COLO829 (cell line): ENCODE data around the gene ADM2.
"Not testable (repeated sequence)": the region's sequence is repeated elsewhere in the genome, so short reads cannot be mapped to it uniquely, and the experiment has no call there.

Experiments used
- DNase-seq: peaks from one replicate; pipeline ENCODE4 v3.0.0; 2012; ENCODE audit warnings: low spot score

The ADM2 gene

DNA sequence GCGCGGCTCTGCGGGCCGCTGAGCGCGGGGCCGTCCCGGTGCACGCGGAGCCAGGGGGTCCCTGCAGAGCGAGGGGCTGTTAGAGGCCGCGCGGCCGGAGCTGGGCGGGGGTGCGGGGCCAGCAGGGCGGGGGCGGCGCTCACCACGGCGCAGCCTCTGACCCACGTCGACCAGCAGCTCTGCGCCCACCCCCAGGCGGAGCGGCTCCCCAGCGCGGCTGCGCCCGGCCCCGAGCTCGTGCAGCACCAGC lies 44.4 kb downstream of the ADM2 start:
- no peak for DNase-seq

DNA sequence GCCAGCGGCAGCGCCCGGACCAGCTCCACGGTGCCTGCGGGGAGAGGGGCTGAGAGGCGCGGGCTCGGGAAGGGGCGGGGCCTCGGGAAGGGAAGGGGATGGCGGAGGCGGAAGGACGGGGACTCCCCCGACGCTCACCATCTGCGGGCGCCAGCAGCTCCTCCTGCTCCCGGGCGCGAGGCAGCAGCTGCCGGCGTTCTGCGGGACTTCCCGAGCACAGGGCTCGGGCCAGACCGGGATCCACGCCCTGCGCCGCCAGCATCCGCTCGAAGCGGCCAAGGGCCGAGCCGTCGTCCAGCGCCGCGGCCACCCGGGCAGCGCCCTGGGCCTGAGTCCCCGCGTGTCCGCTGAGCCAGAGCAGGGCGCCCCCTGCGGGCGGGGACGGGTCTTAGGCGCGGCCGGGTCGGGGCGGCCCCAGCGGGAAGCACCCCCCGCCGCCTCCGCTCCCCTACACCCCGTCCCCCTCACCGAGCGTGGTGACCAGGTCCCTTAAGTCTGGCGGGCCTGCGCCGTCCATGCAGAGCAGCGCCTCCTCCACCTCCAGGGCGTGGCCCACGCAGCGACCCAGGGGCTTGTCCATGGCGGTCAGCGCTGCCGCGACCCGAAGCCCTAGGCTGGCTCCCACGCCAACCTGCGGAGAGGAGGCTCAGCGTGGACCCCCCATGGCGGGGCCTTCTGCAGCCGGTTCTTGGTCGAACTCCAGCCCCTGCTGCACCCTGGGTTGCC lies 44.9 kb downstream of the ADM2 start:
- peak; percentile 76 for DNase-seq

DNA sequence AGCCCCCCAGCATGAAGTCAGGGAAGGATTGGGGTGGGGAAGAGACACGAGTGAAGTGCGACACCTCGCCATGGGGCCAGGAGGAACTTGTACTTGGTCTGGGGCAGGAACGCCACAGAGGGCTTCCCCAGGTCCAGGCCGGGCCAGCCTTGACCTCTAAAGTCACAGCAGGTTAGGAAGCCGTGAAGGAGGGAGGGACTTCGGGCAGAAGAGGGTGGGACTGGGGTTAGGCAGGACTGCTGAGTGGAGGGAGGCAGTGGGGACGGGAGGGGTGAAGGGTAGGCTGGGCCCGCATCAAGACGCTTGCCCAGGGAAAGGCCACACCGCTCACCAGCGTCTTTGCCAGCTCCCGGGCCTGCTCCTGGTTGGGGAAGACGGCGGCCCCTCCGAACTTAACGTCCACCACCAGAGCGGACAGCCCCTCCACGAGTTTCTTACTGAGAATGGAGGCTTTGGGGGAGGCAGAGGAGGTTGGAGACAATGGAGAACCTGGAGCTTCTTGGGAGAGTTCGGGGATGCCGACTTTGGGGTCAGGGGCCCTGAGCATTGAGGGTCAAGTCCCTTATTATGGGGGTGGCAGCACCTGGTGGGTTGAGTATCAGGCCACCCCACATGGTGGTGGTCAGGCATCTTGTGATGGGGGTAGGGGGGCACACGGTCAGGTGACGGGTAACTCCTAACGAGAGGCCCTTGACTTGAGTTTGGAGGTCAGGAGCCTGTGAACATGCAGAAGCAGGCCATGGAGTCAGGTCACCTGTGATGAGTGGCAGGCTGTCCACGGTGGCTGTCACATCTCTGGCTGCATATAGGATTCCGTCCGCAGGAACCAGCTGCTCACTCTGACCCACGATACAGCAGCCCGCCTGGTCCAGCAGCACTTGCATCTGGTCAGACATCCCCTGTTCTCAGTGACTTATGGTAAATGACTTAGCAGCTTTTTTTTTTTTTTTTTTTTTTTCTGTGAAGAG lies 45.8 kb downstream of the ADM2 start:
- no peak for DNase-seq

DNA sequence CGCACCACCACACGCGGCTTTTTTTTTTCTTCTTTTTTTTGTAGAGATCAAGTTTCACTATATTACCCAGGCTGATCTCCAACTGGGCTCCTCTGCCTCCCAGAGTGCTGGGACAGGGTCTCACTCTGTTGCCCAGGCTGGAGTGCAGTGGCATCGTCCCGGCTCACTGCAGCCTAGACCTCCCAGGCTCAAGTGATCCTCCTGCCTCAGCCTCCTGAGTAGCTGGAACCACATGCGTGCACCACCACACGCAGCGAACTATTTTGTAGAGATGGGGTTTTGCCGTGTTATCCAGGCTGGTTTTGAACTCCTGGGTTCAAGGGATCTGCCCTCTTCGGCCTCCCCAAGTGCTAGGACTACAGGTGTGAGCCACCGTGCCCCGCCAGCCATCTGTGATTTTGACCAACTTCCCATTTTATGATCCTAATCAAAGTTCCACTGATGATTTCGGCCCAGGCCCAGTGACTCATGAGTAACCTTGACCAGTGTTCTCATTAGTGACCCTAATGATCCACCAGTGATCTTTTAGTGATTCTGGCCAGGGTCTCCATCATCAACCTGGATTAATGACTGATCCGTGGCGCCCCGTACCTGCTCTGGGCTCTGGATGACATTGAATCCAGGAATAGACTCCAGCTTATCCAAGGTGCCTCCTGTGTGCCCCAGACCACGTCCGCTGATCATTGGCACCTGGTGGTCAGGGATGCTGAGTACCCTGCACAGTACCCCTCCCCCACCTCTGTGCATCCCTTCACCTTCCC lies 46.8 kb downstream of the ADM2 start:
- DNase-seq, result no peak

DNA sequence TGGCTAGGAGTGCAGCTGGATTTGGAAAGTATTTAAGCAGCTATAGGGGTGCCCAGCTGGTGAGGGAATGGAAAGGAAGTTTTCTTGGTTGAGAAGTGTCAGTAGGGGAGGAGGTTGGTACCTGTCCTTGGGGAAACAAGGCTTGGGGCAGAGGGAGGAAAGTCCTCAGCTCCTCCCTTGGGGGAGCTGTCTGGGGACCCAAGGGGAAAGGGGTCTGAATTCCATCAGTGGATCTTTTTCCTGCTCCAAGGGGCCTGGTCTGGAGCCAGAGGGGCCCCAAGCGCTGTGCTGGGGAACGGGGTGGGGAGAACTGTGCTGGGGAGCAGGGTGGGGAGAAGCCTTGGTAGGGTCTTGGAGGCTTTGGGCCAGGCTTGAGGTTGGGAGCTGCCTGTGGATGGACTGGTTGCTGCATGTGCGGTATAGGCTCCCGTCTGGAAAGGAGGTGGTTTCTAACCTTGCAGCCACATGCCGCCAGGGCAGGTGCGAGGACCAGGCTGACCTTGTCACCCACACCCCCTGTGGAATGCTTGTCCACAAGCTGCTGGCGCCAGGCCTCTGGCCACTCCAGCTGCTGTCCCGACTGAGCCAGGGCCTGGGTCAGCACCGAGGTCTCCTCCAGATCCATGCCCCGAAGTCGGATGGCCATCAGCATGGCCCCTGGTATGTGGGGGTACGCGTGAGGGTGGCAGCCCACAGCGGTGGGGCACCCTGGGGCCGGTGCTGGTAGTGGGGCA lies 47.5 kb downstream of the ADM2 start:
- no peak for DNase-seq

DNA sequence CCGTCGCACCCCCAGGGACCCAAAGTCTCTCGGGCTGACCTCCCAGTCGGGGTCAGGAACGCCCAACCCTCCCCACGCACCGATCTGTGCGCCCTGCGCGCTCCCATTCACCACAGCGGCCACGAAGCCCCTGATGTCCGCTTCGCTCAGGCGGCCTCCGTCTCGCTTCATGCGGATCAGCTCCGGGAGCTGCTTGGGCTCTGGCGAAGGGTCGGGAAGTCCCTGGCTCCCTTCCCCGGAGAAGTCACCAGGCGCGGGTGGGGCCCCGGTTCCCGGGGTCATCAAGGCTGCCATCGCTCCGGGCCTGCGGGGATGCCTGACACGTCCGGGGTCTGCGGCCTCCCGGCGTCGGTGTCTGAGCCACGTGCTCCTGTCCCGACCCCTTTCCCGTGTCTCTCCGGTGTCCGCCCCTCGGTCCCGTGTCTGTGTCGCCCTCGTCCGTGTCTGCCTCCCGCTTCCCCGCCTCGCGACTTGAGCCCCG lies 48.1 kb downstream of the ADM2 start:
- DNase-seq, result no peak

DNA sequence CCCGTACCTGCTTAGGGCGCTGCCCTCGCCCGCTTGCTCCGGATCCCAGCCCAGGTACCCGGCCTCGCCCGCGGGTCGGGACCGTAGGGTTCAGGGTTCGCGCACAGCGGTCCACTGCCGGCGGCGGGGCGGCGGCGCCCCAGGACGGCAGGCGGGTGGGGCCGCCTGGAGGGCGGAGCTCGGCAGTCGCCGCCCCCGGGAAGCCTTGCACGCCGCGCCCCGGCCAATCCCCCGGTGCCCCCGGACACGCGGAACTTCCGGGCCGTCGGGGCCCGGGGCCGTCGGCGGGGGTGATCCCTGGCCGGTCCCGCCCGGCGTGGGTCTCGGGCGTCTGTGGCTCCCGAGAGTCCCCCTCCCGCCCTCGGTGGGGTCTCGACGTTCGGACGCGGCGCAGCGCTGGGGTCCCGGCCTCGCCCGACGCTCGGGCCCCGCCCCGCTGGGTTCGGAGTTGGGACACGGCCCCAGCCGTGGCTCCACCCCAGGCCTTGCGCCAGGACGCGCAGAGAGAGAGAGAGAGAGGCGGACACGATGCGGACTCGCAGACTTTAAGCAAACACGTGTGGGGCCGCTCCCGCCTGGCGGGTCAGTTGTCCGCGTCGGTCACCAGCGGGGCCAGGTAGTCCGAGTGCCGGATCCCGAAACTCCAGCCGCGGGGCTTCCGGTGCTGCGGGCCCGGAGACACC lies 48.7 kb downstream of the ADM2 start, which contains the start of gene TYMP:
Gene TYMP, minus strand, starts transcription at position 116 of the 683 bp plus-strand sequence. CDS start 303 bp downstream, outside the sequence.
- no peak for DNase-seq

DNA sequence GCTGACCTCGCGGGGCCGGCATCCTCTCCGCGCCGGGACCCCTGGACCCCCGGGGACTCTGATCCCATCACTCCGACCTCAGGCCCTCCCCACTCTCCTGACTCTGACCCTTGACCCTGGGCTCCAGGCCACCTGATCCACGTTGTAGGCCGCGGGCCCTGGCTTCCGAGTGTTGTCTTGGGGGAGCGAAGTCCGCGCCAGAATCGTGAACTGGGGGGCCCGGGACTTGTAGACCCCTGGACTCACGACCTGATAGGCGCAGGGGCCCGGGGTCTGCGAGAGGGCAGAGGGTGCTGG lies 49.2 kb downstream of the ADM2 start:
- DNase-seq, result no peak

DNA sequence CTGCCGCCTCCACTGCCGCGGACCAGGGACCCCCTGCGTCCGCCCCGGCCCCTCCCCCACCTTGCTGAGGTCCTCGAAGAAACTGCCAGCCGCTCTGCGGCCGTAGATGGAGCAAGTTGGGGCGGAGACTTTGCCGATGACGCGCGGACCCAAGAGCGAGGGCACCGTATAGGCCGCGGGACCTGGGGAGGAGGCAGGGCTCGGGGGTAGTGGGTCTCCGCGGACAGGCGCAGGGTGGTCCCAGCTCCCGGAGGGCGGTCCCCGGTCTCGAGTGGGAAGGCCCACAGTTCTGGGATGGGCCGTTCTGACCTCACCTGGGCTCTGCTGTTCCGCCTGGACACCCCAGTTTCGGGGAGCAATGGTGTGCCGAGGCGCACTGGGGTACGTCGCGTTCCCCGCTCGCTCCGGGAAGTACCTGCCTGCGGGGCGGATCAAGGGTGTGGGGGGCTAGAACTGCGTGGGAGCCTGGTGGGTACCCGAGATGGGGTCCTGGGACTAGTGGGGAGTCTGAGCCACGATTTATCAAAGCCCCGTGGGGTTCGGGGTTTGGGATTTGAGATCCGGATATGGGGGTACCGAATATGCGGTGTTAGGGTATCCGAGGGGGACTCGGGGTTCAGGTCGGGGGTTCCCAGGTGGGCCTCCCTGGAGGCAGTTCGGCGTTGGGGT lies 49.7 kb downstream of the ADM2 start:
- no peak for DNase-seq

DNA sequence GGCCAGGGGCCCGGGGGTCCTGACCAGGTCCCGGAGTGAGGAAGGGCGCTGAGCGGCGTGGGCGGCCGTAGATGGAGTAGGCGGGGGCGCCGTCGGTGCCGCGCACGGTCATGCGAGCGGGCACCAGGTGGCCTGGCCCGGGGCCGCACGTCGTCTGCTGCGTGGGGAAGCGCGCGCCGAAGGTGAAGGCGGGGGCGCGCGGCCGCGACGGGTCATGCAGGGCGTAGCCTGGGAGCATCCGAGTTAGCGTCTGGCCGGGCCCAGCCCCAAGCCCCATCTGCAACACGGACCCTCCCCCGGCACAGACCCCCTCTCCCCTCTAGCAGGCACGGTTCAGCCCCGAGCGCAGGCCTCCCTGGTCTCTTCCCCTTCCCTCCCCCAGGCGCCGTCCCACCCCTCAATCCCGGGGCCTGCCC lies 50.2 kb downstream of the ADM2 start:
- DNase-seq, result no peak

DNA sequence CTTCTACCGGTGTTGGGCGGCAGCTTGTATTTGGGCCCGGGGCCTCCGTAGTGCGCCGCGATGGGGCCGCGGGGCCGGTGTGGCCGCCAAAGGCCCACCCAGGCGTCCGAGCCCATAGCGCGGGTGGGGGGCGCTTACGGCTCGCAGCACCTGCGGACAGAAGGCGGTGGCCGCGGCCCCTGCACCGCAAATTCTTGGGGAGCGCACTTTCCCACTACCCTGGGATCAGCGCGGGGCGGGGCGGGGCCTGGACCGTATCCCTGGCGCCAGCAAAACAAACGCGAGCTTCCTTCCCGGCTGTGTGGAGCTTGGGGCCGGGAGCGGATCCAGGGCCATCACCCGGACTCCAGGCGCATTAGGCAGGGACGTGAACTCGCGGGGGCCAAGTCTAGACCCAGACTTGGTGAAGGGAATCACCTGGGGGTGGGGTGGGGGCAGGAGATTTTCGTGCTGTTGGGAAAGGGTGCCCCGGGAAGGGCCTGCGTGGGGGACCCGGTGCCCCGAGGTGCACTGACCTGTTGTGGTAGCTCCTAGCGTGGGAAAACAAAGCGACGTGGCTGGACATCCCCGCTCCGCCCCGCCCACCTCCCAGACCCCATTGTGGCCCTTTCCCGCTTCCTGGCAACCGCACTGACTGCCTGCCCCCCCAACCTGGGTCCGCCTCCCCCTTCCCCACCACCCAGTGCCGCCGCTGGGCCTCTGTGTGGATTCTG lies 50.8 kb downstream of the ADM2 start:
- no peak for DNase-seq

DNA sequence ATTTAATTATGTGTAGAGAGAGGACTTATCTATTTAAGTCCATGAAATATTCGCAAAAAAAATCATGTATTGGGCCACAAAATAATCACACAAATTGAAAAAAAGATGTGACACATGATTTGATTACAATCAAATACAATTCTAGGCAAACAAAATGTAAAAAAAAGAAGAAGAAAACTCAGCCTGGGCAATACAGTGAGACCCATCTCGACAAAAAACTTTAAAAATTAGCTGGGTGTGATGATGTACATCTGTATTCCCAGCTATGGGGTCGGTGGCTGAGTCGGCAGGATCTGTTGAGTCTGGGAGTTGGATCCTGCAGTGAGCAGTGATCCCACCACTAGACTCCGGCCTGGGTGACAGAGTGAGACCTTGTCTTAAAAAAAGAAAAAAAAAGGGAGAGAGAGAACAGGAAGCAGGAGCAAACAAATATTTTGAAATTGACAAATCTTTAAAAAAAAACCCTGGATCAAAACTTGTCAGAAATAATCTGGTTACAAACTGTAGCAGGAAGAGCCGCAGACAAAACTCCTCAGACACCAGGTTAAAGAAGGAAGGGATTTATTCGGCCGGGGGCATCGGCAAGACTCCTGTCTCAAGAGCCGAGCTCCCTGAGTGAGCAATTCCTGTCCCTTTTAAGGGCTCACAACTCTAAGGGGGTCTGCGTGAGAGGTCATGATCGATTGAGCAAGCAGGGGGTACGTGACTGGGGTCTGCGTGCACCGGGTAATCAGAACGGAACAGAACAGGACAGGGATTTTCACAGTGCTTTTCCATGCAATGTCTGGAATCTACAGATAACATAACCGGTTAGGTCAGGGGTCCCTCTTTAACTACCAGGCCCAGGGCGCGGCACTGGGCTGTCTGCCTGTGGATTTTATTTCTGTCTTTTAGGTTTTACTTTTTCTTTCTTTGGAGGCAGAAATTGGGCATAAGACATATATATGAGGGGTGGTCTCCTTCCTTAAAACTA lies 51.8 kb downstream of the ADM2 start:
- DNase-seq, result no peak

DNA sequence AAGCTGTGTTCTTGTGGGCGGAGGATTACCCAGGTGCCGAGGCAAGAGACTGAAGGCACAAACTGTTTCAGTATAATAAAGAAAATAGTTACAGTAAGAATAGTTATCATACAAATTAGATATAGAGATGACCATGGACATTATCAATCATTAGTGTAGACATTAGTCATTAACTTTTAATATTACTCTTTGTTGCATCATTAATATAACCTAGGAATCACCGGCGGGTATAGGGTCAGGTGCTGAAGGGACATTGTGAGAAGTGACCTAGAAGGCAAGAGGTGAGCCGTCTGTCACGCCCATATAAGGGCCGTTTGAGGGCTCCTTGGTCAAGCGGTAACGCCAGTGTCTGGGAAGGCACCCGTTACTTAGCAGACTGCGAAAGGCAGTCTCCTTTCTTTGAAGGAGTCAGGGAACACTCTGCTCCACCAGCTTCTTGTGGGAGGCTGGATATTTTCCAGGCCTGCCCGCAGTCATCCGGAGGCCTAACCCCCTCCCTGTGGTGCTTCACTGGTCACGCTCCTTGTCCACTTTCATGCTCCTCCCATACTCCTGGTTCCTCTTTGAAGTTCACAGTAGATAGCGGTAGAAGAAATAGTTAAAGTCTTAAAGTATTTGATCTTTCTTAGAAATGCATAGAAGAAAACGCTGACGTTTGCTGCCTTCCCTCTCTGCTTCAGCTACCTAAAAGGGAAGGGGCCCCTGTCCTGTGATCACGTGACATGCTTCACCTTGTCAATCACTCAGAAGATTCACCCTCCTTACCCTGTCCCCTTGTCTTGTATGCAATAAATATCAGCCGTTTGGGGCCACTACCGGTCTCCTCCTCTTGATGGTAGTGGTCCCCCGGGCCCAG lies 52.7 kb downstream of the ADM2 start:
- not testable (repeated sequence) for DNase-seq

DNA sequence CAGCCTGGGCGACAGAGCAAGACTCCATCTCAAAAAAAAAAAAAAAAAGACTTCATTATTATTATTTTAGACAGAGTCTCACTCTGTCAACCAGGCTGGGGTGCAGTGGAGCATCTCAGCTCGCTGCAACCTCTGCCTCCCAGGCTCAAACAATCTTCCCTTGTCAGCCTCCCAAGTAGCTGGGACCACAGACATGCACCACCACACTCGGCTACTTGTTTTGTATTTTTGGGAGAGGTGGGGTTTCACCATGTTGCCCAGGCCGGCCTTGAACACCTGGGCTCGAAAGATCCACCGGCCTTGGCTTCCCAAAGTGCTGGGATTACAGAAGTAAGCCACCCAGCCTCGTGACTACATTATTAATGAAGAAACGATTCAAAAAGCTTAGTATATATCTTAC lies 53.8 kb downstream of the ADM2 start:
- DNase-seq, result no peak
